Mesothelial cell of epicardium (in vitro differentiated cells): ENCODE data around the gene KCND1. TPM values are rescaled to one million over a fixed set of nuclear protein-coding genes. Genes with fewer than 3 reads are reported as not detected.

ENCODE experiments used
- DNase-seq, 2 experiments: peaks; one replicate each; pipeline ENCODE4 v3.0.0; 2021; ENCODE audit warnings: low spot score in 2 of 2; ENCODE audit not compliant: unreplicated experiment in 2 of 2
- H3K27ac Mint-ChIP-seq: 2 replicates; pipeline ENCODE4 v1.8.0; 2021; ENCODE audit warnings: mixed read lengths
- H3K27me3 Mint-ChIP-seq: 2 replicates; pipeline ENCODE4 v1.8.0; 2021; ENCODE audit warnings: low read depth, mixed read lengths
- H3K36me3 Mint-ChIP-seq: 2 replicates; pipeline ENCODE4 v1.8.0; 2021; ENCODE audit warnings: mixed read lengths
- H3K4me1 Mint-ChIP-seq: 2 replicates; pipeline ENCODE4 v1.8.0; 2021; ENCODE audit warnings: mixed read lengths
- H3K4me3 Mint-ChIP-seq: 2 replicates; pipeline ENCODE4 v1.8.0; 2021; ENCODE audit warnings: mild to moderate bottlenecking, moderate library complexity, mixed read lengths
- H3K9me3 Mint-ChIP-seq: 2 replicates; pipeline ENCODE4 v1.8.0; 2021; ENCODE audit warnings: mixed read lengths
- CTCF ChIP-seq: fragments of 200-600 bp; sonication (generic); IDR thresholded peaks from one replicate; pipeline ENCODE4 v1.5.0; 2021; ENCODE audit warnings: antibody characterized with exemption; ENCODE audit not compliant: unreplicated experiment
- total RNA-seq: library from RNA; stranded (reverse); gene quantifications from 3 replicates; pipeline ENCODE4 v1.2.1, GENCODE V29; 2021

Gene KCND1
- total RNA-seq, 1 donor from 2014 or later: 6.1 TPM

- Mint-ChIP-seq H3K4me3 (peak within 1 kb of the TSS; percentile 82), H3K27me3 (no peaks in the 10 kb centered on the region), H3K36me3 (peaks cover 7% of the 10 kb centered on the region), H3K4me1 (peaks cover 15% of the 10 kb centered on the region), H3K9me3 (peaks cover 3% of the 10 kb centered on the region), H3K27ac (peak within 1 kb of the TSS; percentile 99)
- no peak for TF ChIP-seq CTCF
- DNase-seq: peak; percentile 71 to 86
These were observed 60.0 kb downstream of the KCND1 start, which contains the start of gene SLC35A2 for GRCh38 chrX:48911412-48912182. Gene SLC35A2, minus strand, starts transcription at chrX:48911646. Its CDS starts 10 bp downstream, at chrX:48911636.

Other genes starting within 250 kb of the KCND1 start
- gene GLOD5, start 210.1 kb downstream of the KCND1 start, total RNA-seq: not detected in 3 replicates
- not detected in 3 replicates for gene GATA1, start 185.3 kb downstream of the KCND1 start, total RNA-seq
- 196 to 205 TPM (median 200 TPM) in 3 replicates for gene HDAC6, start 169.8 kb downstream of the KCND1 start, total RNA-seq
- gene ERAS, start 145.3 kb downstream of the KCND1 start, total RNA-seq: 0.33 to 0.63 TPM (median 0.54 TPM) in 3 replicates
- 41.6 to 46.9 TPM (median 42.8 TPM) in 3 replicates for gene PCSK1N, start 136.2 kb downstream of the KCND1 start, total RNA-seq
- gene TIMM17B, start 74.1 kb downstream of the KCND1 start, total RNA-seq: 64.7 to 68.2 TPM (median 67.6 TPM) in 3 replicates
- 62.2 to 64.9 TPM (median 64.3 TPM) in 3 replicates for gene PQBP1, start 73.9 kb downstream of the KCND1 start, total RNA-seq
- 42.2 to 45.9 TPM (median 43.8 TPM) in 3 replicates for gene SLC35A2, start 60.2 kb downstream of the KCND1 start, total RNA-seq
- gene PIM2, start 52.8 kb downstream of the KCND1 start, total RNA-seq: 9.3 to 10.3 TPM (median 9.7 TPM) in 3 replicates
- gene OTUD5, start 14.2 kb downstream of the KCND1 start, total RNA-seq: 64.4 to 66.0 TPM (median 64.5 TPM) in 3 replicates
- 64.4 to 69.7 TPM (median 68.4 TPM) in 3 replicates for gene GRIPAP1, start 30.4 kb upstream of the KCND1 start, total RNA-seq
- gene TFE3, start 71.5 kb upstream of the KCND1 start, total RNA-seq: 52.5 to 54.2 TPM (median 53.2 TPM) in 3 replicates
- 33.5 to 35.1 TPM (median 33.7 TPM) in 3 replicates for gene CCDC120, start 87.2 kb upstream of the KCND1 start, total RNA-seq
- 30.5 to 32.0 TPM (median 31.7 TPM) in 3 replicates for gene PRAF2, start 102.2 kb upstream of the KCND1 start, total RNA-seq
- gene WDR45, start 108.0 kb upstream of the KCND1 start, total RNA-seq: 48.6 to 59.9 TPM (median 53.2 TPM) in 3 replicates
- 16.4 to 18.2 TPM (median 17.2 TPM) in 3 replicates for gene GPKOW, start 151.9 kb upstream of the KCND1 start, total RNA-seq
- gene MAGIX, start 190.9 kb upstream of the KCND1 start, total RNA-seq: 6.3 to 7.1 TPM (median 6.4 TPM) in 3 replicates
- gene PLP2, start 200.1 kb upstream of the KCND1 start, total RNA-seq: 37.5 to 38.1 TPM (median 37.8 TPM) in 3 replicates
- 11.9 to 13.5 TPM (median 13.4 TPM) in 3 replicates for gene PRICKLE3, start 214.5 kb upstream of the KCND1 start, total RNA-seq
- 0.27 to 0.33 TPM (median 0.32 TPM) in 3 replicates for gene SYP, start 228.3 kb upstream of the KCND1 start, total RNA-seq